ENCODE results near the gene BBLN.
"Not testable (repeated sequence)": the region's sequence is repeated elsewhere in the genome, so short reads cannot be mapped to it uniquely, and the experiment has no call there.

BBLN gene

GRCh38 chr9:128162215-128163026 is 2.4 kb downstream of the BBLN start:
- in situ Hi-C loops (cut with HindIII; ENCODE audit: low sequenced_read_pairs), result no loop called here

GRCh38 chr9:128163027-128163515 is 3.0 kb downstream of the BBLN start:
- in situ Hi-C loops (cut with HindIII; ENCODE audit: low sequenced_read_pairs), result no loop called here

GRCh38 chr9:128163523-128164306 is 3.6 kb downstream of the BBLN start:
- in situ Hi-C loops (cut with HindIII; ENCODE audit: low sequenced_read_pairs), result no loop called here

DNA sequence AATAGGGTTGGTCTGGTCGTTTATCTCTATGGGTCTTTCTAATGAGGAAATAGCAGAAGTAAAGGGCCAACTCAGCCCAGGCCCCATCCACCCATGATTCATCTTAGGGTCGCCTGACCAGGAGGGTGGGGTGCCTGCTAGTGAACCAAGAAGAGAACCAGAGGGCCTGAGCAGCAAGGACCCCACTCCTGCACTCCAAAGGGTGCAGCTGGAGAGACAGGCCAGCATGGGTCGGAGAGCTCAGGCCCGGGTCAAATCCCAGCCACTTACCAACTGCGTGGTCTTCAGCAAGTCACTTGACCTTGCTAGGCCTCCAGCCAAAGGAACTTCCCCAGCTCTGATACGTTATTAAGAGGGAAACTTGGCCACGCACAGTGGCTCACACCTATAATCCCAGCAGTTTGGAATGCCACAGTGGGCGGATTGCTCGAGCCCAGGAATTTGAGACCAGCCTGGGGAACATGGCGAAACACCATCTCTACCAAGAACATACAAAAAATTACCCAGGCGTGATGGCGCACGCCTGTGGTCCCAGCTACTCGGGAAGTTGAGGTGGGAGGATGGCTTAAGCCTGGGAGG is 4.3 kb downstream of the BBLN start:
- in situ Hi-C loops (cut with HindIII; ENCODE audit: low sequenced_read_pairs), result no loop called here

- in situ Hi-C loops (cut with HindIII; ENCODE audit: low sequenced_read_pairs), result no loop called here
These were observed 6.1 kb downstream of the BBLN start for GRCh38 chr9:128166169-128166568.

DNA sequence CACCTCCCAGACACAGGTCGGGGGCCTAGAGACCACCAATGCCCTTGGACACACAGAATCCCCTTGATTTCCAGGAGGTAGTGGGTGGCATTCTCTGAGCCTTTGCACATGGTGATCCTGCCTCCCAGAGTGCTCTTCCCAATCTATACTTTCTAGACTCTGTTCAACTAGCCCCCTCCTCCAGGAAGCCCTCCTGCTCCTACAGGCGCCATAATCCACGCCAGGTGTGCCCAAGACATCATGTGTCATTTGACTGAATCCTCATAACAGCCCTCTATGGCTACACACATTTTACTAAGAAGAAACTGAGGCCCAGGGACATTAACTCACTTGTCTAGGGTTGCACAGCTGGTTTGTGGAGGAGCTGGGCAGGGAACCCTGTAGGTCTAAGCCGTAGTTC is 7.1 kb downstream of the BBLN start:
- in situ Hi-C loops (cut with HindIII; ENCODE audit: low sequenced_read_pairs), result no loop called here

DNA sequence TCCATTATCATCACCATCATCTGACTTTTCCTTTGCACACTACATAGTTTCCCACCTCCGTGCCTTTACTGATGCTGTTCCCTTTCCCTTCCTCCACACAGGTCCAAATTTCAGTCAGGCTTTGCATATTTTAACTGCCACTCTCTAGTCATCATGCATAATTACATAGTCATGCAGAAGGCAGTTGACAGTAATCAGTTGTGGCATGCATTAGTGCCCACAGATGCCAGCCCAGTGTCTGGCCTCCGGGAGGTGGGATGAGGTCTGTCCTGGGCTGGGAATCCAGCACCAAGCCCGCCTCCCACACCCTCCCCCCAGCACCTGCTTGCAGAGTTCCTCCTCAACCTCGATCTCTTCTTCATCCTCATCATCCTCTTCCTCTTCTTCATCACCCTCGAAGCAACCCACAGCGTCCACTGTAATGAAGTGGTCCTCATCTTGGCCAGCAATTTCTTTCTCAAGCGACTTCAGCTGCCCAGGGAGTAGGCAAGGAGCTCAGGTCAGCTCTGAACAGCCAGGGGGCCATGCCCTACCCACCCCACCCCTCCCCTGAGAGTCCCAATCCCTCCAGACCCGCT is 8.8 kb downstream of the BBLN start:
- in situ Hi-C loops (cut with HindIII; ENCODE audit: low sequenced_read_pairs), result no loop called here

GRCh38 chr9:128169492-128169891 is 9.4 kb downstream of the BBLN start:
- in situ Hi-C loops (cut with HindIII; ENCODE audit: low sequenced_read_pairs), result no loop called here

GRCh38 chr9:128169925-128170324 is 9.9 kb downstream of the BBLN start:
- in situ Hi-C loops (cut with HindIII; ENCODE audit: low sequenced_read_pairs), result no loop called here

GRCh38 chr9:128174062-128174461 is 14.0 kb downstream of the BBLN start:
- in situ Hi-C loops (cut with HindIII; ENCODE audit: low sequenced_read_pairs), result no loop called here

DNA sequence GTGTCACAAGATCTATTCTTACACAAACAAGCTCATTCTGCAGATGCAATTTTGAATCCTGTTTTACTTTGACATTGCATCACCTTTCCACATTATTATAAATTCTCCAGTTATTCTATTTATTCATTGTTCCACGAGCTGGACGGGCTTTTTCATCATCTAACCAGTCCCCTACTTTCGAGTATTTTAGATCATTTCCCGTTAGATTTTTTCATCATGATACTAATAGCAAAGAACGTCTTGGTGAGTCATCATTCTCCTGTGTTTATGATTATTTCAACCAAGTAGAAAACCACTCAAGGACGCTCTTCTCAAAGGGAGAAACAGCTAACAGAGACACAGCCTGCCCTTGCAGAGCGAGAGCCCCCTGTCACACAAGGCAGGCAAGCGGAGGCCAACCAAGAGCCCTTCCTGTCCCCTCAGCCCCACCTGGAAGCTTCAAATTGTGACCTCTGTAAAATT is 15.1 kb downstream of the BBLN start:
- in situ Hi-C loops (cut with HindIII; ENCODE audit: low sequenced_read_pairs), result no loop called here

DNA sequence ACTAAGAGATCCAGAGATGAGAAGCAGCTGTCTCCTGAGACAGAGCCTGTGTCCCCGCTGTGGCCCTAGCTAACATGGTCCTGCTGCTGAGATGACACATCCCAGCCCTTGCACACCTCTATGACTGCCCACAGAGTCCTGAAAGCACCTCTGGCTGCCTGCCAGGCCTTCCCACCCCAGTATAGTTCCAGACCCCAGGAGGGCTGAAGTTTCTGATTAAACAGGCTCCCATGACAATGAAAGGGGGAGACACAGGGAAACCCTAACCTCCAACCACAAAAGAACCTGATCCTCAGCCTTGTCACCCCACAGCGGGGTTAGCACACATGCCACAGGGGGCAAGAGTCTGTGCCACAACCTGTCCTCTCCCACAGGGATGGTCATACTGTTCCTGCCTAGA is 15.7 kb downstream of the BBLN start:
- in situ Hi-C loops (cut with HindIII; ENCODE audit: low sequenced_read_pairs), result no loop called here

DNA sequence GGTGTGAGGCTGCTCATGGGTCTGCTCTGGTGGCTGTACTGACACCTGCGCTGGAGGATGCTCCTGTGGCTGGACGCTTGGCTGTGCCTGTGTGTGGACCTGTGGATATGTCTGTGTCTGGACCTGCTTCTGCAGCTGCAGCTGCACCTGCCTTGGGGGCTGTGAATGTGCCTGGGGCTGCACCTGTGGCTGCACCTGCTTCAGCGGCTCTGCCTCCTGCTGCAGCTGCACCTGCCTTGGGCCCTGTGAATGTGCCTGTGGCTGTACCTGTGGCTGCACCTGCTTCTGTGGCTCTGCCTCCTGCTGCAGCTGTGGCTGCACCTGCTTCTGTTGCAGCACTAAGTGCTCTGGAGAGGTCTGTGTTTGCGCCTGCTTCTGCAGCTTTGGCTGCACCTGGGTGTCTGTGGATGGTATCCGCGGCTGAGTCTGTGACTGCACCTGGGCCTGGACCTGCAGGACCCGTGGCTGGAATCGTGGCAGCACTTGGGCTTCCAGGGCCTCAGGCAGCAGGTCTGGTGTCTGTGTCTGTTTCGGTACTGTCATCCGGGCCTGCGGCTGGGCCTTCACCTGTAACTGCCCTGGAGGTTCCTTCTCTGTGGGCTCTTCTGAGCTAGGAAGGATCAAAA is 18.9 kb downstream of the BBLN start:
- in situ Hi-C loops (cut with HindIII; ENCODE audit: low sequenced_read_pairs), result no loop called here

GRCh38 chr9:128180001-128180400 is 19.9 kb downstream of the BBLN start:
- in situ Hi-C loops (cut with HindIII; ENCODE audit: low sequenced_read_pairs), result no loop called here

DNA sequence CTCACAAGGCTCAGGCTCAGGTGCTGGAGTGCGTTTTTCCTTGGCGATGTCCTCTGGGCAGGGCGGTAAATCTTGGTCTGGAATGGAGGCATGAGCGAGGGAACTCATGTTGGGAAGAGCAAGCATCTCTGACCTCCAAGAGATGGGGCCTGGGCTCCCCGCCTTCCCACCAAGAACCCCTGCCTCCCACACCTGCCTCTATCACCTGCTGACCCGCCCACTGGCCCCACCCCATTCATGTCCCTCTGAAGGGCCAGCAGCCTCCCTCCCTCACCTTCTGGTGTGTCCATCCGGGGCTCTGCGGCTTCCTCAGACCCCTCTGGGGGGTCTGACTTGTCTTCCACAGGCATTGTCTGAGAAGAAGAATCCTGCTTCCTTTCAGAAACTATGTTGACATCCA is 20.4 kb downstream of the BBLN start:
- in situ Hi-C loops (cut with HindIII; ENCODE audit: low sequenced_read_pairs), result no loop called here

GRCh38 chr9:128181480-128181879 is 21.4 kb downstream of the BBLN start:
- in situ Hi-C loops (cut with HindIII; ENCODE audit: low sequenced_read_pairs), result not testable (repeated sequence)

DNA sequence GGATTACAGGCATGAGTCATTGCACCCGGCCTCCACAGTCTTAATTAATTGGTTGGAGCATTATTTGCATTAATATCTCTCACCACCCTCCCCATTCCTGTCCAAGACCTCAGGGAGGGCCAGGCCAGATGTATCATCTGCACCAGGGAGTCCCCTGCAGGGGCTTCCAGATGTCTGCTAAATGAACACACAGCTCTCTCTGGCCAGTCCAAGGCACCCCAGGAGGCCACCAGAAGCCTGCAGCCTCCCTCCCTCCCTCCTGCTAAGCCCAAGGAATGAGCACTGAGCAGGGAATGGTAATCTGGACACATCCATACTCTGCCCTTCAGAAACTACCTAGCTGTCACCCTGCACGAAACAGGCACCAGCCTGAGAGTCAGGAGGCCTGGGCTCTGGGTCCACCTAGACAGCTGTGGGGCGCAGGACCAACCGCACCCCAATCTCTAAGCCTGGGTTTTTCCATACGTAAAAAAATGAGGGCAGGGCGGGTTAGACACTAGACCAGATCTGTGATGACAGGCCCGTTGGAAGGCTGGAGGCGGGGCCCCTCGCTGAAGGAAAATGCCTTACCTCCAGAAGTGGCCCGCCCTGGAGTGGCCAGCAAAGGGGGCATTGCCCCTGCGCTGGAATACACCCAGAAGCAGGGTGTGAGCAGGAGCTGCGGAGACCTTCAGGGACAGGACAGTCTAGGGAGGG is 23.0 kb downstream of the BBLN start:
- in situ Hi-C loops (cut with HindIII; ENCODE audit: low sequenced_read_pairs), result no loop called here

GRCh38 chr9:128185979-128186965 is 26.2 kb downstream of the BBLN start:
- in situ Hi-C loops (cut with HindIII; ENCODE audit: low sequenced_read_pairs), result no loop called here

- in situ Hi-C loops (cut with HindIII; ENCODE audit: low sequenced_read_pairs), result no loop called here
These were observed 27.3 kb downstream of the BBLN start for GRCh38 chr9:128187361-128187760.
